Muscle of leg (tissue), 11 donors: ENCODE results near the gene LMF1. TPM values are rescaled to one million over a fixed set of nuclear protein-coding genes. Genes with fewer than 3 reads are reported as not detected.

ENCODE experiments used
- DNase-seq: peaks from one replicate; pipeline ENCODE4 v3.0.0; 2013
- H3K27ac ChIP-seq: one replicate; pipeline ENCODE4 v1.5.1; 2013; ENCODE audit warnings: mild to moderate bottlenecking, low read length, control low read depth
- H3K27me3 ChIP-seq: one replicate; pipeline ENCODE4 v1.6.1; 2013; ENCODE audit warnings: low read length; ENCODE audit not compliant: control insufficient read depth, insufficient read depth
- H3K36me3 ChIP-seq: one replicate; pipeline ENCODE4 v1.6.1; 2013; ENCODE audit warnings: low read length; ENCODE audit not compliant: control insufficient read depth, insufficient read depth
- H3K4me1 ChIP-seq: one replicate; pipeline ENCODE4 v1.6.1; 2013; ENCODE audit warnings: low read length; ENCODE audit not compliant: control insufficient read depth, insufficient read depth
- H3K4me3 ChIP-seq: one replicate; pipeline ENCODE4 v1.5.1; 2013; ENCODE audit warnings: low read length, control low read depth
- H3K9me3 ChIP-seq: replicated peaks from 2 replicates; pipeline ENCODE4 v1.6.1; 2013; ENCODE audit warnings: low read depth, low read length; ENCODE audit not compliant: control insufficient read depth
- WGBS: methylation state at CpG from one replicate; pipeline ENCODE4 v1.1.5; 2013; ENCODE audit warnings: missing lambda C conversion rate; ENCODE audit not compliant: insufficient coverage; 5-methylcytosine and 5-hydroxymethylcytosine counted together
- polyA plus RNA-seq, 8 donors: library from polyadenylated mRNA; unstranded; fragments of 120-200 nt; gene quantifications; one replicate each; pipeline versions ENCODE4 v1.2.1 to v1.2.3, GENCODE V29; 2013; ENCODE audit warnings: inconsistent platforms in 1 of 8, low replicate concordance in 1 of 8; ENCODE audit not compliant: insufficient read length in 8 of 8, insufficient read depth in 1 of 8
- total RNA-seq: library from RNA; stranded (reverse); fragments of 120-200 nt; gene quantifications from one replicate; pipeline ENCODE4 v1.2.4, GENCODE V29; 2013

Gene LMF1
- total and polyA plus RNA-seq, 9 donors: 8.7 to 14.1 (median 10.2) TPM

- no peak overlapping the region for H3K27ac ChIP-seq
- peaks cover 38% of the 10 kb centered on the region for H3K4me1 ChIP-seq
- peaks cover 17% of the 10 kb centered on the region for H3K27me3 ChIP-seq
- no peaks in the 10 kb centered on the region for H3K36me3 ChIP-seq
- 86% methylated on average over 16 of the region's 19 CpGs for WGBS
- H3K4me3 ChIP-seq: no peak overlapping the region
- no peak for DNase-seq
- no peaks in the 10 kb centered on the region for H3K9me3 ChIP-seq
These were observed 41.4 kb upstream of the LMF1 start for GRCh38 chr16:1012135-1012534.

- Histone ChIP-seq H3K9me3 (no peaks in the 10 kb centered on the region), H3K36me3 (no peaks in the 10 kb centered on the region), H3K4me1 (peaks cover 38% of the 10 kb centered on the region), H3K27ac (no peak overlapping the region), H3K4me3 (no peak overlapping the region), H3K27me3 (peaks cover 20% of the 10 kb centered on the region)
- no peak for DNase-seq
- 75% methylated on average over 36 of the region's 37 CpGs for WGBS
These were observed 40.7 kb upstream of the LMF1 start for GRCh38 chr16:1011316-1012082.

GRCh38 chr16:1010815-1011214 lies 40.0 kb upstream of the LMF1 start:
- Histone ChIP-seq H3K4me1 (peaks cover 38% of the 10 kb centered on the region), H3K9me3 (no peaks in the 10 kb centered on the region), H3K36me3 (no peaks in the 10 kb centered on the region), H3K27me3 (peaks cover 20% of the 10 kb centered on the region), H3K27ac (no peak overlapping the region), H3K4me3 (no peak overlapping the region)
- WGBS: 38% methylated on average over 14 of the region's 16 CpGs
- no peak for DNase-seq

- 9% methylated on average over 18 of the region's 20 CpGs for WGBS
- Histone ChIP-seq H3K36me3 (no peaks in the 10 kb centered on the region), H3K4me3 (no peak overlapping the region), H3K9me3 (no peaks in the 10 kb centered on the region), H3K27me3 (peaks cover 21% of the 10 kb centered on the region), H3K27ac (no peak overlapping the region), H3K4me1 (peaks cover 36% of the 10 kb centered on the region)
- no peak for DNase-seq
These were observed 39.5 kb upstream of the LMF1 start for GRCh38 chr16:1010251-1010650.

- Histone ChIP-seq H3K4me1 (peaks cover 29% of the 10 kb centered on the region), H3K36me3 (no peaks in the 10 kb centered on the region), H3K4me3 (no peak overlapping the region), H3K27me3 (peaks cover 23% of the 10 kb centered on the region), H3K9me3 (no peaks in the 10 kb centered on the region), H3K27ac (no peak overlapping the region)
- DNase-seq: no peak
- 61% methylated on average over 27 of the region's 30 CpGs for WGBS
These were observed 38.8 kb upstream of the LMF1 start for GRCh38 chr16:1009358-1010150.

GRCh38 chr16:1008085-1008484 lies 37.3 kb upstream of the LMF1 start:
- WGBS: 98% methylated on average over 14 of the region's 14 CpGs
- Histone ChIP-seq H3K9me3 (no peaks in the 10 kb centered on the region), H3K27ac (no peak overlapping the region), H3K4me1 (peaks cover 22% of the 10 kb centered on the region), H3K4me3 (no peak overlapping the region), H3K27me3 (peaks cover 23% of the 10 kb centered on the region), H3K36me3 (no peaks in the 10 kb centered on the region)
- DNase-seq: no peak

- peaks cover 23% of the 10 kb centered on the region for H3K27me3 ChIP-seq
- no peaks in the 10 kb centered on the region for H3K9me3 ChIP-seq
- H3K27ac ChIP-seq: no peak overlapping the region
- 79% methylated on average over 14 of the region's 16 CpGs for WGBS
- no peaks in the 10 kb centered on the region for H3K36me3 ChIP-seq
- H3K4me3 ChIP-seq: no peak overlapping the region
- peaks cover 25% of the 10 kb centered on the region for H3K4me1 ChIP-seq
- no peak for DNase-seq
These were observed 36.6 kb upstream of the LMF1 start for GRCh38 chr16:1007284-1007850.

GRCh38 chr16:1006781-1007180 lies 36.0 kb upstream of the LMF1 start:
- H3K4me1 ChIP-seq: peaks cover 25% of the 10 kb centered on the region
- H3K36me3 ChIP-seq: no peaks in the 10 kb centered on the region
- no peak overlapping the region for H3K27ac ChIP-seq
- 89% methylated on average over 25 of the region's 25 CpGs for WGBS
- H3K9me3 ChIP-seq: no peaks in the 10 kb centered on the region
- H3K27me3 ChIP-seq: peaks cover 18% of the 10 kb centered on the region
- H3K4me3 ChIP-seq: no peak overlapping the region
- no peak for DNase-seq

- peaks cover 24% of the 10 kb centered on the region for H3K4me1 ChIP-seq
- no peaks in the 10 kb centered on the region for H3K9me3 ChIP-seq
- H3K27ac ChIP-seq: no peak overlapping the region
- H3K27me3 ChIP-seq: peaks cover 19% of the 10 kb centered on the region
- no peaks in the 10 kb centered on the region for H3K36me3 ChIP-seq
- DNase-seq: no peak
- WGBS: 67% methylated on average over 6 of the region's 11 CpGs
- no peak overlapping the region for H3K4me3 ChIP-seq
These were observed 34.5 kb upstream of the LMF1 start for GRCh38 chr16:1005286-1005685.
